HEK293T (cell line): ENCODE results near the gene OGG1.

Source experiments
- BHLHE40 ChIP-seq: fragments of 450-650 bp; IDR thresholded peaks from 2 replicates; pipeline ENCODE4 v1.6.1; 2016; ENCODE audit warnings: mild to moderate bottlenecking, moderate library complexity, borderline replicate concordance
- FOXM1 ChIP-seq: fragments of 450-650 bp; IDR thresholded peaks from 2 replicates; pipeline ENCODE4 v1.6.1; 2017; ENCODE audit warnings: mild to moderate bottlenecking, borderline replicate concordance
- HDGF ChIP-seq: fragments of 450-650 bp; IDR thresholded peaks from 2 replicates; pipeline ENCODE4 v1.6.1; 2017; ENCODE audit warnings: antibody characterized with exemption, borderline replicate concordance
- L3MBTL2 ChIP-seq: fragments of 450-650 bp; conservative IDR thresholded peaks from 2 replicates; pipeline ENCODE4 v1.6.1; 2016; ENCODE audit warnings: mild to moderate bottlenecking
- LEF1 ChIP-seq: fragments of 450-650 bp; IDR thresholded peaks from 2 replicates; pipeline ENCODE4 v1.6.1; 2017; ENCODE audit warnings: mild to moderate bottlenecking, borderline replicate concordance
- TARDBP ChIP-seq: fragments of 450-650 bp; IDR thresholded peaks from 2 replicates; pipeline ENCODE4 v1.6.1; 2016
- ZNF384 ChIP-seq: fragments of 450-650 bp; IDR thresholded peaks from 2 replicates; pipeline ENCODE4 v1.6.1; 2016

GRCh38 chr3:9727743-9728142 lies 22.0 kb upstream of the OGG1 start:
- TF ChIP-seq LEF1, result no peak
- no peak for TF ChIP-seq L3MBTL2
- no peak for TF ChIP-seq BHLHE40
- no peak for TF ChIP-seq HDGF
- no peak for TF ChIP-seq TARDBP
- no peak for TF ChIP-seq FOXM1
- TF ChIP-seq ZNF384, result no peak
